ENCODE data around the gene COL6A1. TPM values are rescaled to one million over a fixed set of nuclear protein-coding genes. Genes with fewer than 3 reads are reported as not detected.

The COL6A1 gene
- total and polyA plus RNA-seq, 5 donors from 2014 or later = 0.10 to 2.2 (median 0.78) TPM

DNA sequence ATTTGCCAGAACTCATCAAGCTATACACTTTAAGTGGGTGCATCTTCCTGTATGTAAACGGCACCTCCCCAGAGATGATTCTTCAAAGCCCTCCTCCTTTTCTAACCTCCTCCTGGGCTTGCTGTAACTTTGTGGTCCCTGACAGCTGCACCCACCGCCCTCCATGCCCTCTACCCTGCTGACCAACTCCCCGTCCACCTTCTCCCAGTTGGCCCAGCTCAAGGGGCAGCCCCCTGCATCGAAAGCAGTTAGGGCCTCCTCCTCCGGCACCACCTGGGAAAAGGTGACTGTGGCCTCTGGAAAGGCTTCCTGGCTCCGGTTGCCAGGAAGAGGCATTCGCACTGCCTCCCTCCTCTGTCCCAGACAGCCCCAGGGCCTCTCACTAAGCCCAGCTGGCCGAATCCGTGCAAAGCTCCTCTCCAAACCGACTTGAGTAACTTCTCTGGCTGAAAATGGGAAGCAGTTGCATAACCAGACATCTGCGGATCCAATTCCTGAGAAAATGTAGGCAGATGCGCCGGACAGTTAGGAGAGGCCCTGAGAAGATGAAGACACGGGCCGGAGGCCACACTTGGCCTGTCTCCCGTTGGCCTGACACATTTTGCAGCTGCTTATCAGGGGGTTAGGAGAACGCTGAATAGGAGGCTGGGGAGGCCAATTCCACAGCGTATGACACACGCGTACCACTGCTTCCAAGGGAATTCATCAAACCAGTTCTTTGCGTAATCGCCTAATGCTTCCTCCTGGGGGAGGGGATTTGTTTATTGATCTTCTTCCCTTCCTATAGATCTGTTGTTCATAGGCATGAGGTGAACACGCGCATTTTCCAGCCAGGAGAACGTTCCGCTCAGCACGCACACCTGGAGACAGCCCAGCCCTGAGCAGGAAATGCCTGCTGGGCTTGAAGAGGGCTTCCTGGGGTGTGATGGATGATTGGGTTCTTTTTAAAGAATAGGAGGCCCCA is 67.6 kb downstream of the COL6A1 start:
- Histone ChIP-seq H3K27ac (ENCODE audit: insufficient read depth, low read length, poor library complexity, severe bottlenecking) (no peak overlapping the region), H3K9me3 (ENCODE audit: control insufficient read depth in 2 of 2, low read length in 2 of 2) (peaks cover 2 to 7% of the 10 kb centered on the region in 2 experiments), H3K36me3 (ENCODE audit: control insufficient read depth, insufficient read depth, low read length) (no peaks in the 10 kb centered on the region), H3K27me3 (ENCODE audit: control insufficient read depth, insufficient read depth, low read length) (no peaks in the 10 kb centered on the region), H3K4me3 (ENCODE audit: low read depth, low read length) (no peak overlapping the region), H3K4me1 (ENCODE audit: control insufficient read depth, insufficient read depth, low read length, poor library complexity, severe bottlenecking) (no peaks in the 10 kb centered on the region)
- ATAC-seq (ENCODE audit: low read depth in 2 of 2) (no peak), DNase-seq (no peak)
- no peak overlapping the region for H3K27ac Mint-ChIP-seq
- no peaks in the 10 kb centered on the region for H3K36me3 Mint-ChIP-seq
- H3K9me3 Mint-ChIP-seq = peaks cover 0 to 3% (median 0%) of the 10 kb centered on the region in 7 donors
- no peaks in the 10 kb centered on the region for H3K27me3 Mint-ChIP-seq
- H3K4me3 Mint-ChIP-seq = no peak overlapping the region
- no peaks in the 10 kb centered on the region for H3K4me1 Mint-ChIP-seq

- Mint-ChIP-seq H3K27me3 (no peaks in the 10 kb centered on the region), H3K4me1 (no peaks in the 10 kb centered on the region), H3K9me3 (peaks cover 0 to 3% (median 0%) of the 10 kb centered on the region in 7 donors), H3K27ac (no peak overlapping the region), H3K4me3 (no peak overlapping the region), H3K36me3 (no peaks in the 10 kb centered on the region)
- no peaks in the 10 kb centered on the region for H3K4me1 ChIP-seq (ENCODE audit: control insufficient read depth, insufficient read depth, low read length, poor library complexity, severe bottlenecking)
- ATAC-seq (ENCODE audit: low read depth in 2 of 2) = no peak
- DNase-seq = no peak
- peaks cover 2 to 7% of the 10 kb centered on the region in 2 experiments for H3K9me3 ChIP-seq (ENCODE audit: control insufficient read depth in 2 of 2, low read length in 2 of 2)
- no peak overlapping the region for H3K27ac ChIP-seq (ENCODE audit: insufficient read depth, low read length, poor library complexity, severe bottlenecking)
- H3K27me3 ChIP-seq (ENCODE audit: control insufficient read depth, insufficient read depth, low read length) = no peaks in the 10 kb centered on the region
- H3K4me3 ChIP-seq (ENCODE audit: low read depth, low read length) = no peak overlapping the region
- no peaks in the 10 kb centered on the region for H3K36me3 ChIP-seq (ENCODE audit: control insufficient read depth, insufficient read depth, low read length)
Observed at GRCh38 chr21:46049890-46050667, 68.5 kb downstream of the COL6A1 start.

DNA sequence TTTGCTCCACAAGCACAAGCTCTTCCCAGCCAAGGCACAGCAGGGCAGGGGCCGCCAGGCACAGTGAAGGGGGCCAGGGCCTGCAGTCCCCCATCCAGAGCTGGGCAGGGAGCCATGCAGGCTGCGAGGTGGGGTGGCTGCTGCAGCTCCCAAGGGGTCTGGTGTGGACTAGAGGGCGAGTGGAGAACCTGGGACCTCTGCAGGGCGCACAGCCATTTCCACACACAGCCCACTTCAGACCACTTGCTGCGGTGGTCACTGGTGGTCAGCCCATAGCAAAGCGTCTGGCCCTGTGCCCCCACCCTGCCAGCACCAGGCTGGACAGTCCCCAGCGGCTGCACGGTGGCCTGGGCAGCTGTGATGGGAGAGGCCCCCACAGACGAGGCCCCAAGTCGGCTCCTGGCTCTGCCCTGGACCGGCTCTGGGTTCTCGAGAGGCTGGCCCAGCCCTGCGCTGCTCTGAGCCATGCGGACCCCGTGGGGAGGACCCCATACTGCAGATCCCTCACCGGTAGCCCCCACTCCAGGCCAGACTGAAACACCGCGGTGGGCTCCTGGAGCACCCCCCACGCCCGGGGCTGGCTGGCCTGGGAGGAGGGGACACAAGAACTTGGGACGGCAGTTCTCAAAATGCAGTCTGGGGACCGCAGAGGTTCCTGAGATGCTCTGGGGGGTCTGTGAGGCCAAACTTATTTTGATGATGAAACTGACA is 69.3 kb downstream of the COL6A1 start:
- no peaks in the 10 kb centered on the region for H3K27me3 ChIP-seq (ENCODE audit: control insufficient read depth, insufficient read depth, low read length)
- H3K4me1 ChIP-seq (ENCODE audit: control insufficient read depth, insufficient read depth, low read length, poor library complexity, severe bottlenecking) = no peaks in the 10 kb centered on the region
- ATAC-seq (ENCODE audit: low read depth in 2 of 2) (no peak), DNase-seq (no peak)
- Mint-ChIP-seq H3K27ac (no peak overlapping the region), H3K27me3 (no peaks in the 10 kb centered on the region), H3K4me1 (no peaks in the 10 kb centered on the region), H3K4me3 (no peak overlapping the region), H3K36me3 (no peaks in the 10 kb centered on the region), H3K9me3 (peaks cover 0 to 3% (median 0%) of the 10 kb centered on the region in 7 donors)
- no peak overlapping the region for H3K27ac ChIP-seq (ENCODE audit: insufficient read depth, low read length, poor library complexity, severe bottlenecking)
- peaks cover 2 to 7% of the 10 kb centered on the region in 2 experiments for H3K9me3 ChIP-seq (ENCODE audit: control insufficient read depth in 2 of 2, low read length in 2 of 2)
- no peaks in the 10 kb centered on the region for H3K36me3 ChIP-seq (ENCODE audit: control insufficient read depth, insufficient read depth, low read length)
- H3K4me3 ChIP-seq (ENCODE audit: low read depth, low read length) = no peak overlapping the region

DNA sequence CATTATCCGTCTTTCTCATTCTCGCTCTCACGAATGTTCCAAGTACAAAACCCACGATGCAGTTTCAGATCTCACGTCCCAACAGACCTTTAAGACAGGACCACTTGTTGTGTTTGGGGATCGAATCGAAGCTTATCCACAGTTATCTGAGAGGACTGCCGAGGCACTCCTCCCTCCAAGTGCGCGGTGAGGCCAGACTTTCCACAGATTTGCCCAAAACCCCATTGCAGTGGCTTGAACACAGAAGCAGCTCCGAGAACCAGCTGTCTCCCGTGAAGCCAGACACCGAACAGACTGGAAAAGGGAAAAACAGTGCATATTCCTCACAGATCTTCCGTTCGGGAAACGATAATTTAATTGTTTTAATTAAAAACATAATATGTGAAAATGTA is 69.8 kb downstream of the COL6A1 start:
- Histone ChIP-seq H3K27me3 (ENCODE audit: control insufficient read depth, insufficient read depth, low read length) (no peaks in the 10 kb centered on the region), H3K4me1 (ENCODE audit: control insufficient read depth, insufficient read depth, low read length, poor library complexity, severe bottlenecking) (no peaks in the 10 kb centered on the region), H3K9me3 (ENCODE audit: control insufficient read depth in 2 of 2, low read length in 2 of 2) (peaks cover 2 to 7% of the 10 kb centered on the region in 2 experiments), H3K27ac (ENCODE audit: insufficient read depth, low read length, poor library complexity, severe bottlenecking) (no peak overlapping the region), H3K4me3 (ENCODE audit: low read depth, low read length) (no peak overlapping the region), H3K36me3 (ENCODE audit: control insufficient read depth, insufficient read depth, low read length) (no peaks in the 10 kb centered on the region)
- H3K27me3 Mint-ChIP-seq = no peaks in the 10 kb centered on the region
- H3K36me3 Mint-ChIP-seq = no peaks in the 10 kb centered on the region
- DNase-seq = no peak
- no peak for ATAC-seq (ENCODE audit: low read depth in 2 of 2)
- peaks cover 0 to 3% (median 0%) of the 10 kb centered on the region in 7 donors for H3K9me3 Mint-ChIP-seq
- H3K4me3 Mint-ChIP-seq = no peak overlapping the region
- peaks cover 0 to 4% (median 0%) of the 10 kb centered on the region in 4 donors for H3K4me1 Mint-ChIP-seq
- H3K27ac Mint-ChIP-seq = no peak overlapping the region

DNA sequence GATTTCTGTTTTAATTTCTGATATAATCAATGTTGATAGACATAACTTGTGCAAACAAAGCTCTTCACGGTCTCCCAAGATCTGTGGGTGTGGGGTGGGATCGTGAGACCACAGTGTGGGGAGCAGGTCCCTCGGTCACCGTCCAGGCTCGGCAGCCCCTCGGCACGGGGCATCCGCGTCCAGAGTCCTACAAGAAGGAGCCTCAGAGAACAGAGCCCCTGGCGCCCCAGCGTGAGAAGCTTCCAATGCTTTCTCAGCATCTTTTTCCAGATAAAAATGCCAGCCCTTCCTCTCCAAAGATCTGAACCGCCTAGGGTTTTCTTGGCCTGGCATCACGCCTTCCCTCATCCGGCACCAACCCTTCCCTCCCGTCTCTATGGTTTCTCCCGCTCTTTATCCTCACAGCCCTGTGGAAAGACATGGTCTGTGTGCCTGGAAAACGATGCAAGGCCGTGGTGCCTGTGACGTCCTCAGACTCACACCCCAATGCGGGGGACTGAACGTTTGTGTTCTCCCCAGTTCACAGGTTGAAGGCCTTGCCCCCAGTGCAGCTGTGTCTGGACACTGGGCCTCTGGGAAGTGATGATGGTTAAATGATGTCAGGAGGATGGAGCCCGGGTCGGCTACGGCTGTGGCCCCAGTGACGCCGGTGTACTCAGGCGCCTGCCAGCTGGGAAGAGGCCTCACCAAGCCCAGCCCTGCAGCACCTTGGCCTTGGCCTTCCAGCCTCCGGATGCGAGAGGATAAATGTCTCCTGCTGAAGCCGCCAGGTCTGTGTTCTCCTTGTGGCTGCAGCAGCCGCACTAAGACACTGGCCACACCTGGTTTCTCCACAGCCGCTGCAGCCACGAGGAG is 70.5 kb downstream of the COL6A1 start:
- Histone ChIP-seq H3K36me3 (ENCODE audit: control insufficient read depth, insufficient read depth, low read length) (no peaks in the 10 kb centered on the region), H3K9me3 (ENCODE audit: control insufficient read depth in 2 of 2, low read length in 2 of 2) (peaks cover 2 to 7% of the 10 kb centered on the region in 2 experiments), H3K4me1 (ENCODE audit: control insufficient read depth, insufficient read depth, low read length, poor library complexity, severe bottlenecking) (no peaks in the 10 kb centered on the region), H3K27me3 (ENCODE audit: control insufficient read depth, insufficient read depth, low read length) (no peaks in the 10 kb centered on the region), H3K4me3 (ENCODE audit: low read depth, low read length) (no peak overlapping the region), H3K27ac (ENCODE audit: insufficient read depth, low read length, poor library complexity, severe bottlenecking) (no peak overlapping the region)
- Mint-ChIP-seq H3K27me3 (peaks cover under 1% of the 10 kb centered on the region), H3K4me1 (peaks cover 0 to 4% (median 0%) of the 10 kb centered on the region in 4 donors), H3K9me3 (no peaks in the 10 kb centered on the region), H3K4me3 (peak overlapping the region in 1 of 4 donors; percentile 21), H3K36me3 (no peaks in the 10 kb centered on the region), H3K27ac (no peak overlapping the region)
- ATAC-seq (ENCODE audit: low read depth in 2 of 2) (no peak), DNase-seq (no peak)

DNA sequence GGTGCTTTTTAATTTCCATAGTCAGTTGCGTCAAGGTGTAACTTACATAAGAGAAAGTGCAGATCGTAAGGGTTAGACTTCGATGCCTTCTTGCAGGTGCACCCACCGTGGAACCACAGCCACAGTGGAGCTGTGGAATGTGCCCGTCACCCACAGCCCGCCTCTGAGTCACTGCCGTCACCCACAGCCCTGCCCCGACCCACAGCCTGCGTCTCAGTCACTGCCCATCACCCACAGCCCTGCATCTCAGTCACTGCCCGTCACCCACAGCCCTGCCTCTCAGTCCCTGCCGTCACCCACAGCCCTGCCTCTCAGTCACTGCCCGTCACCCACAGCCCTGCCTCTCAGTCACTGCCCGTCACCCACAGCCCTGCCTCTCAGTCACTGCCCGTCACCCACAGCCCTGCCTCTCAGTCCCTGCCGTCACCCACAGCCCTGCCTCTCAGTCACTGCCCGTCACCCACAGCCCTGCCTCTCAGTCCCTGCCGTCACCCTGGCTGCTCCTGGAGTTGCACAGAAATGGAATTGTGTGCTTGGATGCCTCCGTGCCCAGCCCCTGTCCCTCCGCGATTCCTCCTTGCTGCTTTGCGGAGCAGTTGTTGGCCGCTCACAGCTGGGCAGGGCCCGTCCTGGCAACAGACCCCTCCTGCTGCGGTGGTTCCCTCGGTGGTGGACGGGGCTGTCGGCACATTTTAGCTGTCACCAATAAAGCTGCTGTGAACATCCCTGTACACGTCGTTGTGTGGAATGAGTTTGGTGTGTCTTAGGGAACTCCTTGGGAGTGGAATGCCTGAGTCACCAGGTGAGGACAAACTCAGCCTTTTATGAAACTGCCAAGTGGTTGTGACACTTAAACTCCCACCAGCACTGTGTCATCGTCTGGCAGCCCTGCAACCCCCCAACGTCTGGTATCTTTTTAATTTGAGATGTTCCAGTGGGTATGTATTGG is 71.4 kb downstream of the COL6A1 start:
- H3K27me3 Mint-ChIP-seq = peaks cover 4% of the 10 kb centered on the region
- Histone ChIP-seq H3K27me3 (ENCODE audit: control insufficient read depth, insufficient read depth, low read length) (no peaks in the 10 kb centered on the region), H3K27ac (ENCODE audit: insufficient read depth, low read length, poor library complexity, severe bottlenecking) (no peak overlapping the region), H3K4me1 (ENCODE audit: control insufficient read depth, insufficient read depth, low read length, poor library complexity, severe bottlenecking) (peaks cover 3% of the 10 kb centered on the region), H3K36me3 (ENCODE audit: control insufficient read depth, insufficient read depth, low read length) (no peaks in the 10 kb centered on the region), H3K4me3 (ENCODE audit: low read depth, low read length) (no peak overlapping the region), H3K9me3 (ENCODE audit: control insufficient read depth in 2 of 2, low read length in 2 of 2) (peaks cover 0 to 5% of the 10 kb centered on the region in 2 experiments)
- no peak overlapping the region for H3K4me3 Mint-ChIP-seq
- no peaks in the 10 kb centered on the region for H3K9me3 Mint-ChIP-seq
- DNase-seq = no peak
- no peaks in the 10 kb centered on the region for H3K36me3 Mint-ChIP-seq
- no peak for ATAC-seq (ENCODE audit: low read depth in 2 of 2)
- H3K27ac Mint-ChIP-seq = no peak overlapping the region
- peaks cover 0 to 8% (median 2%) of the 10 kb centered on the region in 4 donors for H3K4me1 Mint-ChIP-seq
